A549 (cell line): ENCODE measurements around the gene FUT1.

ENCODE experiments used
- CBX8 ChIP-seq: fragments of 200-600 bp; sonication (generic); IDR thresholded peaks from 2 replicates; pipeline ENCODE4 v1.6.1; 2016
- CHD2 ChIP-seq: fragments of 150-350 bp; IDR thresholded peaks from 2 replicates; pipeline ENCODE4 v1.6.1; 2014; ENCODE audit warnings: low read length; ENCODE audit not compliant: partially characterized antibody
- CTCF ChIP-seq: fragments of >200 bp; sonication (Bioruptor Twin); formaldehyde crosslinking; IDR thresholded peaks from 3 replicates; pipeline ENCODE4 v1.5.1; 2016
- ELK1 ChIP-seq: fragments of 150-350 bp; IDR thresholded peaks from 2 replicates; pipeline ENCODE4 v1.6.1; 2014; ENCODE audit warnings: low read depth, mild to moderate bottlenecking, low read length
- EP300 ChIP-seq, 2 experiments: fragments of >200 bp; sonication (Bioruptor Twin); formaldehyde crosslinking; IDR thresholded peaks; 2 replicates in 1 of 2; 3 replicates in 1 of 2; pipeline ENCODE4 v1.6.1; 2016 to 2017
- ESRRA ChIP-seq: fragments of 150-350 bp; IDR thresholded peaks from 2 replicates; pipeline ENCODE4 v1.6.1; 2014; ENCODE audit warnings: mild to moderate bottlenecking, low read length, borderline replicate concordance
- JUN ChIP-seq, 2 experiments: fragments of >200 bp; sonication (Bioruptor Twin); formaldehyde crosslinking; IDR thresholded peaks; 2 replicates in 1 of 2; 3 replicates in 1 of 2; pipeline ENCODE4 v1.6.1; 2016 to 2017
- MAX ChIP-seq: IDR thresholded peaks from 2 replicates; pipeline ENCODE4 v1.6.1; 2012
- RCOR1 ChIP-seq: fragments of 150-350 bp; IDR thresholded peaks from 2 replicates; pipeline ENCODE4 v1.6.1; 2014; ENCODE audit warnings: antibody characterized with exemption, low read length, low read depth
- REST ChIP-seq: fragments of 200-600 bp; sonication (generic); IDR thresholded peaks from 2 replicates; pipeline ENCODE4 v1.6.1; 2016; ENCODE audit warnings: antibody characterized with exemption, mild to moderate bottlenecking, moderate library complexity

- TF ChIP-seq CTCF (no peak), REST (no peak), ESRRA (no peak), CHD2 (no peak), CBX8 (no peak), EP300 (IDR thresholded peaks at IDR 0.05) (no peak), RCOR1 (no peak), ELK1 (no peak), JUN (IDR thresholded peaks at IDR 0.05) (no peak), MAX (no peak)
Measured at GRCh38 chr19:48746110-48746509, 6.3 kb downstream of the FUT1 start.
